ENCODE data around the gene MRPL41.
"Not testable (repeated sequence)": the region's sequence is repeated elsewhere in the genome, so short reads cannot be mapped to it uniquely, and the experiment has no call there.

Gene MRPL41

DNA sequence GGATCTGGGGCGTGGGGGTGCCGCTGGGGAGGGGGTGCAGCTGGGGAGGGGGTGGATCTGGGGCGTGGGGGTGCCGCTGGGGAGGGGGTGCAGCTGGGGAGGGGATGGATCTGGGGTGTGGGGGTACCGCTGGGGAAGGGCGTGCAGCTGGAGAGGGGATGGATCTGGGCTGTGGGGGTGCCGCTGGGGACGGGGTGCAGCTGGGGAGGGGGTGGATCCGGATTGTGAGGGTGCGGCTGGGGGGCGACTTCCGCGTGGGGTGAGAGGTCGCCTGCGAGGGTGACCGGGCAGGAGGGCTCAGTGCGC lies 768 bp upstream of the MRPL41 start:
- not testable (repeated sequence) for DNase-seq

DNA sequence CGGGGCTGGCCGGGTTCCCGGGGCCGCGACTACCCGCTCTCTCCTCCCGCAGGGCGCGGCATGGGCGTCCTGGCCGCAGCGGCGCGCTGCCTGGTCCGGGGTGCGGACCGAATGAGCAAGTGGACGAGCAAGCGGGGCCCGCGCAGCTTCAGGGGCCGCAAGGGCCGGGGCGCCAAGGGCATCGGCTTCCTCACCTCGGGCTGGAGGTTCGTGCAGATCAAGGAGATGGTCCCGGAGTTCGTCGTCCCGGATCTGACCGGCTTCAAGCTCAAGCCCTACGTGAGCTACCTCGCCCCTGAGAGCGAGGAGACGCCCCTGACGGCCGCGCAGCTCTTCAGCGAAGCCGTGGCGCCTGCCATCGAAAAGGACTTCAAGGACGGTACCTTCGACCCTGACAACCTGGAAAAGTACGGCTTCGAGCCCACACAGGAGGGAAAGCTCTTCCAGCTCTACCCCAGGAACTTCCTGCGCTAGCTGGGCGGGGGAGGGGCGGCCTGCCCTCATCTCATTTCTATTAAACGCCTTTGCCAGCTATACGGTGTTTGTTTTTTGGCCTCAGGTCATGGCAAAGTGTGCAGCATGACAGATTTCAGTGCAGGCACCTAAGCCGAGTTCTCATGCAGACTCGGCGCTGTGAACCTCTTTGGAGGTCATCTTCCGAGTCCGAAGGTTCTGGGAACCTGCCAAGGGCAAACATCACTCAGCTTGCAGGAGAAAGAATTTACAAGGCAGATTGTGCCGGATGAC lies 516 bp downstream of the MRPL41 start:
- peak; percentile 88 for DNase-seq

- DNase-seq: not testable (repeated sequence)
These were observed 2.0 kb downstream of the MRPL41 start for GRCh38 chr9:137553654-137554053.

- no peak for DNase-seq
These were observed 2.7 kb downstream of the MRPL41 start for GRCh38 chr9:137554349-137554748.

DNA sequence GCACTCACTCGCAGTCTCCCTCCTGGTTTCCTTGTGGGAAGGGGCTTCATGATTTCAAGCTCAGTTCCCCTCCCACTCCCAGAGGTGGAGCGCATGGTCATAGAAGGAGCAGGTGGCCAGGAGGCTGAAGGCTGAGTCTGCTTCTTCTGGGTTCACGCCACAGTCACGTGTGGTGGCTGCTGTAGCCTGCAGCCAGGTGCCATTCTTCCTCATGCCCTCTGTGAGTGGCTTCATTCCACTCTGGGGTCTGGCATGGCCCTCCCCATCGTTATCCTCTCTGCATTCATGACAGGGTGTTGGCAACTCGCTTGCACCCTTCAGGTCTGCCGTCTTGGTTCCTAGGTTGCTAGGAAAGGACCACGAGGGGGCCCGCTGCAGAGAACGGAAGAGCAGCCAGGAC lies 3.5 kb downstream of the MRPL41 start:
- no peak for DNase-seq

- no peak for DNase-seq
These were observed 4.6 kb downstream of the MRPL41 start for GRCh38 chr9:137556069-137556838.

GRCh38 chr9:137558127-137558526 lies 6.4 kb downstream of the MRPL41 start:
- no peak for DNase-seq

DNA sequence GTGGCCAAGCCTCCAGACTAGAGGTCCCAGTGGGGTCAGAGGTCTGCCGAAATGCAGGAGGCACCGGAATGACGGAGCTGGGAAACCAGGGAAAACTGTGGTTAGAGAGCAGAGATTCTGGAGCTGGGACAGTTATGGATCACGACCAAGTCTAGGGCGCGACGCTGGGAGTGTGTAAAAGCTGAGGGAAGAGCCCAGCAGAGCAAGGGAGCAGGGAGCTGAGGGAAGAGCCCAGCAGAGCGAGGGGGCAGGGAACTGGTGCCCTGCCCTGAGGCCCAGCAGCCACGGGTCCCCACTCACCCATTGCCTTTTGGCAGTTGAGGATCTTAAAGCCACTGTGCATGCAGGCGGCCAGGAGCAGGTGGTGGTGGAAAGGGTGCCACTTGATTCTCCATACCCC lies 12.5 kb downstream of the MRPL41 start:
- no peak for DNase-seq

GRCh38 chr9:137564817-137565411 lies 13.2 kb downstream of the MRPL41 start:
- DNase-seq: no peak

GRCh38 chr9:137568445-137568844 lies 16.8 kb downstream of the MRPL41 start:
- DNase-seq: not testable (repeated sequence)

GRCh38 chr9:137569609-137570203 lies 18.0 kb downstream of the MRPL41 start:
- DNase-seq: no peak

DNA sequence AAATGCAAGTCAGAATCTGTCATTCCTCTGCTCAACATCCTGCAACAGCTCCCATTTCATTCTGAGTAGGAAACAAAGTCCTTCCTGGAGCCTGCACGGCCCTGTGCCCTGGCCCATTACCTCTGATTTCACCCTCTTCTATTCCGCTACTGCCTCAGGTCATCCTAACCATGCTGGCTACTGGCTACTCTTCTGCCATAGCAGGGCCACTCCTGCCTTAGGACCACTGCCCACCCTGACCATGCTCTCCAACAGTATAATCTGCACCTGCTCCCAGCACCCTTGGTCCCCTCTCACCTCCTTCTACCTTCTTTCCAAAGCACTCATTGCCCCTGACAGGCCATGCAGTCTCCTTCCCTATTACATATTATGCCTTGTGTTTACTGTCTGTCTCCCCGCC lies 18.9 kb downstream of the MRPL41 start:
- no peak for DNase-seq

- DNase-seq: no peak
These were observed 22.5 kb downstream of the MRPL41 start for GRCh38 chr9:137574192-137574591.

DNA sequence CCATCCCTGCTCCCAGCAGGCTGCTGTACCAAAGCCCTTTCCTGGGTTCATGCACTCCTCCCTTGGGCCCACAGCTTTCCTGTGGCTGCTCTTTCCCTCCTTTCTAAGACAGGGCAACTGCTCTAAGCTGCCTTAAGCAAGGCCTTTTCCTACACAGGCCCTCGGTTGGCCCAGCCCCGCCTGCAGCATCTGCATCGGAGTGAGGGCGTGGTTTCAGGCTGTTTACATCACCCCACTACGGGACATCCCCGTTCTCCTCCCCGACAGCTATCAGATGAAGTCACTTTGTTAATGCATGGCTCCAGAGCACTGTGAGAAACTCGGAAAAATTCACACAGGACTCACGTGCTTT lies 23.7 kb downstream of the MRPL41 start:
- no peak for DNase-seq

GRCh38 chr9:137575716-137576411 lies 24.2 kb downstream of the MRPL41 start:
- no peak for DNase-seq

GRCh38 chr9:137578518-137579258 lies 27.0 kb downstream of the MRPL41 start, which contains the start of gene DPH7:
Gene DPH7, minus strand, starts transcription at chr9:137578925. Its CDS starts 148 bp downstream, at chr9:137578777.
- DNase-seq: peak; percentile 90

- no peak for DNase-seq
These were observed 27.6 kb downstream of the MRPL41 start for GRCh38 chr9:137579259-137579604.

DNA sequence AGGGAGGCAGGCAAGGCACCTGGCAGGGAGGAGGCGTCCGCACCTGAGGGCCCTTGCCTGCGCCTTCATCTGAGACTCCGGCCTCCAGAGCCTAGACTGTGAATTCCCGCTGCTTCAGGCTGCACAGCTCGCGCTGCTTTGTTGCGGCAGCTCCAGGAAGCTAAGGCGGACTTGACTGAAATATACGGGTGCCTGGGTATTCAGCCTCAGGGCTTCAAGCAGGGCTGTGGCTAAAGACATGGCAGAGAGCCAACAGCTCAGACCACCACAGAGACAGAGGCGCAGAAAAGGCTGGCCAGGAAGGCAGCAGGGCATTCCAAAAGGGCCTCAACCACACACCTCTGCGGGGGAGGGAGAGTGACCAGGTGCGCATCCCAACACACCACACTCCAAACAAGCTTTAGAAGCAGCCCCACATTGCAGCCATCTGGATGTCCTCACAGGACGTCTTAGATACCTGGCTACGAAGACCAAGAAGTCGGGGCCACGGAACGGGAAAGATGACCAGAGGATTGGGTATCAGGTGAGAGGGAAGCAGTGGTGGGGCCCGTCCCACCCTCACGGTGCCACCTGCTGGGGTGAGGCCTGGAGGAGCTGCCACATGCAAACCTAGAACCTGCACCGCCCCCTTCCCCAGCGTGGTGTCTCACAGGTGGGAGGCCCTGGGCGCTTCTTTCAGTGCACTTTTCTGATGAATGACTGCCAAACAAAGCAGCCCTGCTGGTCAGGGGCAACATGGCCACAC lies 28.7 kb downstream of the MRPL41 start:
- no peak for DNase-seq

DNA sequence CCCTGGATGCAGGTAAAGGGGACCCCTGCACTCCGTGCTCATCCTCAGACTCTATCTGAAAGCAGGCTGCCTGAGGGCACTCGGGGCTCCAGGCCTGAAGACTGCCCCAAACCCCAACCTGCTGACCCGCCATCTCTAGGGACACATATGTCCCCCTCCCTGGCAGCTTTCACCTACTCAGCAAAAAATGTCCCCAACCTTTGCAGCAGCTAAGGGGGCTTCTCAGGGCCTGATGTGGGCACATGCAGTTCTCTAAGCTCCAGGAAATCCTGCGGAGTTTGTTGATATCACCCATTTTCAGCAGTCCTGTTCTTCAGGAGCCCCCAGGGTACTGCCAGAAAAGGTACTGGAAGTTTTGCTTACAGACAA lies 29.3 kb downstream of the MRPL41 start:
- no peak for DNase-seq

- DNase-seq: no peak
These were observed 29.9 kb downstream of the MRPL41 start for GRCh38 chr9:137581361-137582285.
